K562 (cell line): Measurements from ENCODE around the gene ACSF2. TPM values are rescaled to one million over a fixed set of nuclear protein-coding genes. Genes with fewer than 3 reads are reported as not detected.
"Not testable (repeated sequence)": the region's sequence is repeated elsewhere in the genome, so short reads cannot be mapped to it uniquely, and the experiment has no call there.

Source experiments
- ATAC-seq: fragments of 200-7000 bp; cut with Tn5 transposase; 3 replicates; pipeline ENCODE4 v1.9.1; 2020; ENCODE audit warnings: moderate library complexity
- BruUV-seq: library from RNA; stranded (reverse); fragments of 400-500 nt; replicated peaks from 2 replicates; lab custom pipeline; 2021; lab: Mats Ljungman, UMichigan
- CTCF ChIA-PET: fragments of 300-600 bp; formaldehyde crosslinking; extraction: SDS; loops from one replicate; lab custom pipeline; 2021; ENCODE audit warnings: low intra/inter-chr PET ratio; lab: Yijun Ruan, JAX
- POLR2A ChIA-PET: fragments of 300-600, 350-650 bp; sonication (Branson Sonifier 250); formaldehyde crosslinking; extraction: SDS; loops from one replicate; lab custom pipeline; 2021; ENCODE audit warnings: antibody characterized with exemption, inconsistent platforms; lab: Yijun Ruan, JAX
- DNase-seq, 4 experiments: peaks; one replicate each; pipeline versions ENCODE4 v3.0.0 to v3.0.0-alpha.2; 2011 to 2018; ENCODE audit warnings: low spot score in 3 of 4, mixed read lengths in 3 of 4; ENCODE audit errors: extremely low read depth in 1 of 4
- FAIRE-seq: peaks from 2 replicates; lab custom pipeline; 2011; peaks lifted over from hg19 to GRCh38; lab: Jason Lieb, UNC
- H2AFZ ChIP-seq: 2 replicates; pipeline ENCODE4 v1.6.0; 2011; ENCODE audit warnings: low read depth, low read length, control low read depth, inconsistent platforms
- H3K27ac ChIP-seq: fragments of 200-600 bp; 3 replicates; pipeline ENCODE4 v1.8.0; 2011; ENCODE audit warnings: low read depth, mild to moderate bottlenecking, control low read depth, inconsistent platforms, low read length, moderate library complexity, mixed read lengths; ENCODE audit errors: extremely low read depth
- H3K27me3 ChIP-seq, 2 experiments: fragments of 300-600 bp in 1 of 2; 2 replicates in 1 of 2; 3 replicates in 1 of 2; pipeline versions ENCODE4 v1.6.0 to v1.8.0; 2011; ENCODE audit warnings: inconsistent platforms in 2 of 2, low read length in 2 of 2, mild to moderate bottlenecking in 1 of 2, mixed read lengths in 1 of 2, moderate library complexity in 1 of 2; ENCODE audit not compliant: control insufficient read depth in 2 of 2, insufficient read depth in 2 of 2
- H3K36me3 ChIP-seq: fragments of 300-600 bp; 3 replicates; pipeline ENCODE4 v1.8.0; 2011; ENCODE audit warnings: mild to moderate bottlenecking, low read length, inconsistent platforms; ENCODE audit not compliant: control insufficient read depth, insufficient read depth
- H3K4me1 ChIP-seq, 2 experiments: fragments of 200-600 bp in 1 of 2; replicated peaks in 1 of 2; 2 replicates in 1 of 2; 3 replicates in 1 of 2; pipeline versions ENCODE4 v1.5.1 to v1.8.0; 2011; ENCODE audit warnings: inconsistent platforms in 2 of 2, low read length in 2 of 2, mild to moderate bottlenecking in 1 of 2, mixed read lengths in 1 of 2, moderate library complexity in 1 of 2; ENCODE audit not compliant: control insufficient read depth in 2 of 2, insufficient read depth in 2 of 2
- H3K4me2 ChIP-seq: 2 replicates; pipeline ENCODE4 v1.6.1; 2011; ENCODE audit warnings: low read length, control low read depth, inconsistent platforms, mixed read lengths; ENCODE audit not compliant: insufficient read depth
- H3K4me3 ChIP-seq: fragments of 200-600 bp; sonication (generic), shearing (Covaris generic); 2 replicates; pipeline ENCODE4 v1.5.1; 2016; ENCODE audit warnings: control low read depth, inconsistent platforms
- H3K79me2 ChIP-seq: fragments of 200-600 bp; 3 replicates; pipeline ENCODE4 v1.8.0; 2011; ENCODE audit warnings: low read length, inconsistent platforms; ENCODE audit not compliant: control insufficient read depth, insufficient read depth
- H3K9ac ChIP-seq, 2 experiments: 2 replicates each; pipeline versions ENCODE4 v1.6.0 to v1.6.1; 2011; ENCODE audit warnings: low read depth in 2 of 2, low read length in 2 of 2, control low read depth in 1 of 2, inconsistent platforms in 1 of 2, mild to moderate bottlenecking in 1 of 2, mixed read lengths in 1 of 2; ENCODE audit not compliant: insufficient read depth in 1 of 2
- H3K9me1 ChIP-seq: one replicate; pipeline ENCODE4 v1.6.0; 2011; ENCODE audit warnings: inconsistent platforms, mild to moderate bottlenecking, low read length, moderate library complexity; ENCODE audit not compliant: control insufficient read depth, insufficient read depth
- H3K9me3 ChIP-seq: replicated peaks from 2 replicates; pipeline ENCODE4 v1.5.1; 2011; ENCODE audit warnings: low read depth, low read length, inconsistent platforms; ENCODE audit not compliant: control insufficient read depth, insufficient read depth
- H4K20me1 ChIP-seq: replicated peaks from 2 replicates; pipeline ENCODE4 v1.6.1; 2011; ENCODE audit warnings: low read length, inconsistent platforms, mixed read lengths; ENCODE audit not compliant: control insufficient read depth, insufficient read depth
- SP1 ChIP-seq: sonication (generic); formaldehyde crosslinking; IDR thresholded peaks from 2 replicates; pipeline ENCODE4 v1.8.1; 2022; ENCODE audit warnings: mild to moderate bottlenecking, missing genetic modification reagents
- ZBTB43 ChIP-seq: sonication (generic); formaldehyde crosslinking; IDR thresholded peaks from 2 replicates; pipeline ENCODE4 v1.8.0; 2023; ENCODE audit warnings: mild to moderate bottlenecking, missing genetic modification reagents
- ZNF280A ChIP-seq: fragments of 450-650 bp; IDR thresholded peaks from 2 replicates; pipeline ENCODE4 v1.6.1; 2018; ENCODE audit warnings: mild to moderate bottlenecking, low read depth; ENCODE audit not compliant: partially characterized antibody
- WGBS: fragments of 100-300 bp; shearing (Covaris generic); methylation state at CpG from one replicate; pipeline ENCODE4 v1.1.6; 2016; ENCODE audit warnings: low coverage, mixed read lengths; ENCODE audit not compliant: insufficient coverage; ENCODE audit errors: missing lambda C conversion rate; 5-methylcytosine and 5-hydroxymethylcytosine counted together
- in situ Hi-C: fragments of 300-500 bp; cut with MboI; formaldehyde crosslinking; loops from 4 replicates; pipeline ENCODE4 v1.15.0; 2018; ENCODE audit warnings: inconsistent platforms, mixed read lengths
- intact Hi-C: fragments of 100-400 bp; cut with micrococcal nuclease; formaldehyde crosslinking; loops from 2 replicates; pipeline ENCODE4 v1.14.2; 2022
- polyA plus RNA-seq, 8 experiments: library from polyadenylated mRNA; depleted of rRNA in 4 of 8; stranded (reverse) in 5 of 8; unstranded in 3 of 8; fragments of >200 nt; fragmentation: Nextera tagmentation in 2 of 8; fragmentation: Illumina TruSeq in 1 of 8; extraction: Ambion mirVana in 2 of 8; extraction: Trizol in 1 of 8; gene quantifications; 2 replicates each; pipeline versions ENCODE4 v1.2.1 to v1.2.3, GENCODE V29; 2011 to 2014; ENCODE audit warnings: inconsistent platforms in 1 of 8, missing spikeins in 1 of 8
- total RNA-seq, 7 experiments: library from RNA; depleted of rRNA in 6 of 7; stranded (reverse); fragments of >200 nt in 6 of 7; fragmentation: Illumina TruSeq in 2 of 7; extraction: Trizol in 2 of 7; gene quantifications; 2 replicates each; pipeline versions ENCODE4 v1.2.1 to v1.2.3, GENCODE V29; 2011 to 2021; ENCODE audit warnings: low replicate concordance in 1 of 7
- TF ChIP-seq, protein P1 (sequence below): fragments of 450-650 bp; IDR thresholded peaks from 2 replicates; pipeline ENCODE4 v1.6.1; 2017; ENCODE audit warnings: mild to moderate bottlenecking, moderate library complexity

Gene ACSF2
- total and polyA plus RNA-seq, 9 of the 15 experiments (the other 6 are each of a cell fraction or from before 2014, with no cell fraction given): 0.89 to 6.1 (median 3.5) TPM

DNA sequence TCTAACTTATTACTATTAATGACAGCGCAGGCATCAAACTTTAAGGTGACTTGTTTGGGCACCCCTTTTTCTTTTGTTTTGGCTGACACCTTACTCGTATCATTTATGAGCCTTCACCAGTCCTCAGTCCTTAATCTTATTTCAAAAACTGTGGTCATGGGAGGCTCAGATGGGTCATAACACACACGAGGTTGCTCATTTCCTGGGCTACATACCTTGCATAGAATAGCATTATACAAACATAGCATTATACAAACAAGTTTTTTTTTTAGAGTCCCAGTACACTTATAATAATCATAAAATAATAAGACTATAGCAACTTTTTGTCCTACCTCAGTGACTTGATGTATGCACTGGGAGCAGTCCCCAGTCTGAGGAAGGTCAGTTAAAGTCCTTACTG, 11.2 kb upstream of the ACSF2 start (continued):
- no peak for TF ChIP-seq SP1 (CRISPR knock-in tag)
- no peak for TF ChIP-seq ZBTB43 (CRISPR knock-in tag)
- no peak for TF ChIP-seq ZNF280A
- TF ChIP-seq, protein P1, sequence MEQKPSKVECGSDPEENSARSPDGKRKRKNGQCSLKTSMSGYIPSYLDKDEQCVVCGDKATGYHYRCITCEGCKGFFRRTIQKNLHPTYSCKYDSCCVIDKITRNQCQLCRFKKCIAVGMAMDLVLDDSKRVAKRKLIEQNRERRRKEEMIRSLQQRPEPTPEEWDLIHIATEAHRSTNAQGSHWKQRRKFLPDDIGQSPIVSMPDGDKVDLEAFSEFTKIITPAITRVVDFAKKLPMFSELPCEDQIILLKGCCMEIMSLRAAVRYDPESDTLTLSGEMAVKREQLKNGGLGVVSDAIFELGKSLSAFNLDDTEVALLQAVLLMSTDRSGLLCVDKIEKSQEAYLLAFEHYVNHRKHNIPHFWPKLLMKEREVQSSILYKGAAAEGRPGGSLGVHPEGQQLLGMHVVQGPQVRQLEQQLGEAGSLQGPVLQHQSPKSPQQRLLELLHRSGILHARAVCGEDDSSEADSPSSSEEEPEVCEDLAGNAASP: no peak

GRCh38 chr17:50419577-50419976, 6.4 kb upstream of the ACSF2 start:
- CTCF ChIA-PET, in situ Hi-C loops: not testable (repeated sequence)

More at GRCh38 chr17:50419577-50419976, 6.4 kb upstream of the ACSF2 start:
- peaks cover 11% of the 10 kb centered on the region in 2 experiments for H3K4me1 ChIP-seq
- intact Hi-C loops, H3K9me3 ChIP-seq, H3K4me2 ChIP-seq, H4K20me1 ChIP-seq, FAIRE-seq, H3K79me2 ChIP-seq, ATAC-seq, H3K36me3 ChIP-seq, H2AFZ ChIP-seq, BruUV-seq, DNase-seq, H3K27ac ChIP-seq, H3K27me3 ChIP-seq, H3K9ac ChIP-seq, H3K9me1 ChIP-seq, H3K4me3 ChIP-seq: not testable (repeated sequence)
- 89% methylated on average over 10 of the region's 10 CpGs for WGBS
- POLR2A ChIA-PET: interaction anchor here (1.8 kb wide), 1 partner anchor 23 kb away, joined by 5 read pairs; the partner anchor contains the start of gene LRRC59
